OCI-M2 (cell line): Measurements from ENCODE around the gene PIGT.

Experiments
- DNase-seq: peaks from one replicate; lab custom pipeline; 2025; ENCODE audit not compliant: unreplicated experiment; lab: John Stamatoyannopoulos, UW

The PIGT gene

GRCh38 chr20:45415822-45416637 is at the start of gene PIGT:
Gene PIGT (plus strand): TSS chr20:45416141. CDS start chr20:45416157, 16 bp downstream.
- DNase-seq: peak; percentile 49

GRCh38 chr20:45366192-45366591 is 49.7 kb upstream of the PIGT start:
- no peak for DNase-seq

GRCh38 chr20:45366631-45367030 is 49.3 kb upstream of the PIGT start:
- no peak for DNase-seq

- no peak for DNase-seq
Observed at GRCh38 chr20:45367126-45367525, 48.8 kb upstream of the PIGT start.

- no peak for DNase-seq
Observed at GRCh38 chr20:45368221-45368980, 47.5 kb upstream of the PIGT start.

- DNase-seq: no peak
Observed at GRCh38 chr20:45370571-45371160, 45.3 kb upstream of the PIGT start.

GRCh38 chr20:45372241-45372640 is 43.7 kb upstream of the PIGT start:
- no peak for DNase-seq

- DNase-seq: no peak
Observed at GRCh38 chr20:45372646-45373352, 43.1 kb upstream of the PIGT start.

GRCh38 chr20:45373353-45374100 is 42.4 kb upstream of the PIGT start:
- DNase-seq: no peak

- no peak for DNase-seq
Observed at GRCh38 chr20:45374101-45374467, 41.9 kb upstream of the PIGT start.

GRCh38 chr20:45374966-45375365 is 41.0 kb upstream of the PIGT start:
- DNase-seq: no peak

GRCh38 chr20:45377269-45377668 is 38.7 kb upstream of the PIGT start:
- DNase-seq: no peak

- no peak for DNase-seq
Observed at GRCh38 chr20:45378191-45378590, 37.8 kb upstream of the PIGT start, which contains the start of gene TP53TG5. Gene TP53TG5 (minus strand): TSS chr20:45378325. CDS start chr20:45378236, 89 bp downstream.

GRCh38 chr20:45387274-45387673 is 28.7 kb upstream of the PIGT start:
- DNase-seq: no peak

- no peak for DNase-seq
Observed at GRCh38 chr20:45390931-45391330, 25.0 kb upstream of the PIGT start.

GRCh38 chr20:45391559-45391958 is 24.4 kb upstream of the PIGT start:
- no peak for DNase-seq

- no peak for DNase-seq
Observed at GRCh38 chr20:45392733-45393132, 23.2 kb upstream of the PIGT start.

GRCh38 chr20:45394221-45395113 is 21.5 kb upstream of the PIGT start:
- no peak for DNase-seq

- DNase-seq: no peak
Observed at GRCh38 chr20:45395114-45395415, 20.9 kb upstream of the PIGT start.

GRCh38 chr20:45399018-45399417 is 16.9 kb upstream of the PIGT start:
- DNase-seq: no peak
